GM19463 (cell line): ENCODE measurements around the gene ARPC1B.
"Not testable (repeated sequence)": the region's sequence is repeated elsewhere in the genome, so short reads cannot be mapped to it uniquely, and the experiment has no call there.

Experiments
- ATAC-seq: cut with Tn5 transposase; IDR thresholded peaks from one replicate; pipeline ENCODE4 v1.9.1; 2021; ENCODE audit warnings: mild to moderate bottlenecking, moderate library complexity; ENCODE audit not compliant: unreplicated experiment

ARPC1B gene

GRCh38 chr7:99387239-99387635 lies 12.7 kb downstream of the ARPC1B start:
- not testable (repeated sequence) for ATAC-seq

- ATAC-seq: no peak
Measured at GRCh38 chr7:99387912-99388311, 13.4 kb downstream of the ARPC1B start.

- ATAC-seq: no peak
Measured at GRCh38 chr7:99389772-99390171, 15.2 kb downstream of the ARPC1B start.

- ATAC-seq: no peak
Measured at GRCh38 chr7:99390941-99391602, 16.5 kb downstream of the ARPC1B start.

GRCh38 chr7:99392046-99392445 lies 17.5 kb downstream of the ARPC1B start:
- no peak for ATAC-seq

- ATAC-seq: peak; percentile 60
Measured at GRCh38 chr7:99392659-99393354, 18.3 kb downstream of the ARPC1B start.

GRCh38 chr7:99393355-99394187 lies 19.0 kb downstream of the ARPC1B start:
- no peak for ATAC-seq

- ATAC-seq: no peak
Measured at GRCh38 chr7:99394188-99394502, 19.6 kb downstream of the ARPC1B start.

GRCh38 chr7:99395616-99396327 lies 21.2 kb downstream of the ARPC1B start:
- ATAC-seq: no peak

GRCh38 chr7:99396418-99397296 lies 22.1 kb downstream of the ARPC1B start:
- ATAC-seq: no peak

- no peak for ATAC-seq
Measured at GRCh38 chr7:99397297-99397983, 22.9 kb downstream of the ARPC1B start.

- ATAC-seq: no peak
Measured at GRCh38 chr7:99398891-99399445, 24.4 kb downstream of the ARPC1B start.

GRCh38 chr7:99399597-99399996 lies 25.1 kb downstream of the ARPC1B start:
- no peak for ATAC-seq

GRCh38 chr7:99402854-99403253 lies 28.3 kb downstream of the ARPC1B start:
- ATAC-seq: no peak

GRCh38 chr7:99403764-99404163 lies 29.2 kb downstream of the ARPC1B start:
- no peak for ATAC-seq

GRCh38 chr7:99404235-99404976 lies 29.9 kb downstream of the ARPC1B start:
- no peak for ATAC-seq

GRCh38 chr7:99404977-99405320 lies 30.4 kb downstream of the ARPC1B start:
- ATAC-seq: no peak

- no peak for ATAC-seq
Measured at GRCh38 chr7:99406557-99406956, 32.0 kb downstream of the ARPC1B start.

- no peak for ATAC-seq
Measured at GRCh38 chr7:99407872-99408378, 33.4 kb downstream of the ARPC1B start.
